SU-DHL-6 (cell line): Measurements from ENCODE around the gene RWDD4.

Experiments
- EZH2phosphoT487 ChIP-seq: fragments of 200-600 bp; sonication (generic), shearing (Covaris generic); conservative IDR thresholded peaks from 2 replicates; pipeline ENCODE4 v1.6.1; 2018; ENCODE audit warnings: mild to moderate bottlenecking, antibody characterized with exemption, low read length, moderate library complexity, mixed read lengths
- TF ChIP-seq, protein P1 (sequence below): fragments of 200-600 bp; sonication (generic); IDR thresholded peaks from one replicate; pipeline ENCODE4 v1.5.1; 2017; ENCODE audit warnings: antibody characterized with exemption, mild to moderate bottlenecking, low read length, moderate library complexity; ENCODE audit not compliant: insufficient read depth, poor library complexity, severe bottlenecking

DNA sequence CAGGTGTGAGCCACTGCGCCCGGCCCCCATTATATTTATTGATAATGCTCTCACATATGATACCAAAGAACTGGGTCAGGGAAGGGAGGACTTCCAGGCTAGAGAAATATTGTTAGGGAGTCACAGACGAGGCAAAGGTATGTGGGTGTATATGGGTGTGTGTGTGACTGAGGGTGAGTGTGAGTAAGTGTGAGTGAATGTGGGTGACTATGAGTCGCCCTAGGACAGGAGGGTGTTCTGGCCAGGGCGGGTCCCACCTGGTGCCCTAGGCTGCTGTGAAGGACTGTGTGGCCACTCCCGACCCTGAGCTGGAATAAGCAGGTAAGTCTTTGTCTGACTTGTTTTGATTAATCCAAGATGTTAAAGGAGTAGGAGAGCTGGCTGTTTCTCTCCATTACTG is 34.4 kb downstream of the RWDD4 start:
- TF ChIP-seq, protein P1, sequence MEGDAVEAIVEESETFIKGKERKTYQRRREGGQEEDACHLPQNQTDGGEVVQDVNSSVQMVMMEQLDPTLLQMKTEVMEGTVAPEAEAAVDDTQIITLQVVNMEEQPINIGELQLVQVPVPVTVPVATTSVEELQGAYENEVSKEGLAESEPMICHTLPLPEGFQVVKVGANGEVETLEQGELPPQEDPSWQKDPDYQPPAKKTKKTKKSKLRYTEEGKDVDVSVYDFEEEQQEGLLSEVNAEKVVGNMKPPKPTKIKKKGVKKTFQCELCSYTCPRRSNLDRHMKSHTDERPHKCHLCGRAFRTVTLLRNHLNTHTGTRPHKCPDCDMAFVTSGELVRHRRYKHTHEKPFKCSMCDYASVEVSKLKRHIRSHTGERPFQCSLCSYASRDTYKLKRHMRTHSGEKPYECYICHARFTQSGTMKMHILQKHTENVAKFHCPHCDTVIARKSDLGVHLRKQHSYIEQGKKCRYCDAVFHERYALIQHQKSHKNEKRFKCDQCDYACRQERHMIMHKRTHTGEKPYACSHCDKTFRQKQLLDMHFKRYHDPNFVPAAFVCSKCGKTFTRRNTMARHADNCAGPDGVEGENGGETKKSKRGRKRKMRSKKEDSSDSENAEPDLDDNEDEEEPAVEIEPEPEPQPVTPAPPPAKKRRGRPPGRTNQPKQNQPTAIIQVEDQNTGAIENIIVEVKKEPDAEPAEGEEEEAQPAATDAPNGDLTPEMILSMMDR = no peak
- no peak for TF ChIP-seq EZH2phosphoT487
